ENCODE measurements around the gene PRIM2.
"Not testable (repeated sequence)": the region's sequence is repeated elsewhere in the genome, so short reads cannot be mapped to it uniquely, and the experiment has no call there.

The PRIM2 gene

DNA sequence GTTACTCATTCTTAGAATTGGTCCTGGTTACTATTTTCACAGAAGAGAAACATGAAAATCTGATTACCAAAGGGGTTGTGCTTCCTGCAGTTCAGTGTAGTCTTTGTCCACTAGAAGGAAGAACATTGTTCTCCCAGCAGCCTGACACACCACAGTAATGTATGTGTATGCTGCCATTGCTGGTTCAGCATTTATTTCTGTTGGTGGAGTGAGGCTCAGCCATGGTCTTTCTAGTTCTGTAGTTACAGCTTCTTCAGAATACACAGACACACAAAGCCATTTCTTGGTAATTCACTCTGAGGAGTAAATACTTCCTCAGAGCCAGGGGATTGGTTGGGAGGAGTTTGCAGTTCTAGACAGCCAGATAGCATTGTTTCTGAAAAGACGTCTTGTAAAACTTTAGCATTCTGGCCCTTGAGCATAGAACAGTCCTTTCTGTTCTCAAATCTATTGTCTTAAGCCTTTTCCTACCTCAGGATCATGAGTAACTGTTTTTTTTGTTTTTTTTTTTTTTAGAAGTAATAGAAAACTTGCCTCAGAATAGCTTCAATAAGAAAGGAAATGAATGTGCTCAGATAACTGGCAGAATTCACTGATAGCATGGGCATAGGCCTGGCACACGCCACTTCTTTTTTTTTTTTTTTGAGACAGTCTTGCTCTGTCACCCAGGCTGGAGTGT lies 128.5 kb downstream of the PRIM2 start:
- DNase-seq (ENCODE audit: low read depth), result not testable (repeated sequence)

DNA sequence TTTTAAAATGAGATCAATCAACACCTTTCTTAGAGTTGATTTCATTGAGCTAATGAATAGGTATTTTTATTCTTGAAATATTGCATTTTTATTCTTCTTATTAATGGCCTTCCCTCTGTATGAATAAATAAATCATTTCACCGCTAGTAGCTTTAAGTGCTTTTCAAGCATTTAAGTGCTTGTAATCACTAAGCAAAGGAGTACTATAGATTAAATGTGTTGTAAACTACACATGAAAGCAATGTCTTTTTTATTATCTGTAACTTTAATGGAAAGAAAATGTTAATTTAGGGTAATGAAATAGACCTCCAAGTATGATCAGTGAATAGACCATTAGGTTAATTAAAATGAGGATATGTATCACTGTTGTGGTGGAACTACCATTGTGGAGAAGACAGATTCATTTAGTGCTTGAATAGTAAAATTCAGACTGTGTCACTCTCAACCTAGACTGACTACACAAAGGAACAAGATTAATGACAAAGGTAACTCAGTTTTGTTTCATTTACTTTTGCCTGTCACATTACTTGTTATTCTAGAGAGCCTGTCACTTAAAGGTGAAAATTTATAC lies 132.2 kb downstream of the PRIM2 start:
- not testable (repeated sequence) for DNase-seq (ENCODE audit: low read depth)

DNA sequence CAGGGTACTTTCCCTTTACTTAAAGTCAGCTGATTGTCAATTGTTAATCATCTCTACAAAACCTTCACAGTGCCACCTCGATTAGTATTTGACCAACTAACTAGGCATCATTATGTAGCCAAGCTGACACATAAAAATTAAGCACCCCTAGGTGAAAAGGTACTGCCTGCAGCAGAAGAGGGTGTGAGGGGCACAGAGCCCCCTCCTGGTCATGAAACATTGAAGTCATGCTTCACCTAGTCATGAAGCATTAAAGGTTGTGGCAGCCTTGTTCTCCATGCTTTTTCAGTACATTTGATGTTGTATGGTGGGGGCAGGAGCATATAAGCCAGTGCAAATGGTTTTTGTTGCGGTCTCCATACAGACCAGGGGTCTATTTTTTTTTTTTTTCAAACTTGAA lies 142.4 kb downstream of the PRIM2 start:
- not testable (repeated sequence) for DNase-seq (ENCODE audit: low read depth)

DNA sequence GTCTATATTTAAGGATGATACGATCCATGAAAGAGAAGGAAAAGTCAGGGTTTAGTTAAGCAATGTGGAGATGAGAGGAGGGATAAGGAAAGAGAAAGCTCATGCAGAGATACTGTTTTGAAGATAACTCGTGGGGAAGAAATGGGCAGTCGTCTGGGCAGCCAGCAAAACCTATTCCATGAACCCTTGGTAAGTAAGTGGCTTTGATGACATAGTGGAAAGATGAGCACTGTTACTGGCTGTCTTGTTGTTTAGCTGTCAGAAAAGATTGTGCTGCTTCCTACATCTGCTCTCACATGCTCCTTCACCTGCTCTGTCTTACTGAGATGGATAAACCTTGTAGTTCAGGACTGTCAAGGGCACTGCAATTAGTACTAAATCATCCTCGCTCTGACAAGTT lies 143.6 kb downstream of the PRIM2 start:
- DNase-seq (ENCODE audit: low read depth), result not testable (repeated sequence)

DNA sequence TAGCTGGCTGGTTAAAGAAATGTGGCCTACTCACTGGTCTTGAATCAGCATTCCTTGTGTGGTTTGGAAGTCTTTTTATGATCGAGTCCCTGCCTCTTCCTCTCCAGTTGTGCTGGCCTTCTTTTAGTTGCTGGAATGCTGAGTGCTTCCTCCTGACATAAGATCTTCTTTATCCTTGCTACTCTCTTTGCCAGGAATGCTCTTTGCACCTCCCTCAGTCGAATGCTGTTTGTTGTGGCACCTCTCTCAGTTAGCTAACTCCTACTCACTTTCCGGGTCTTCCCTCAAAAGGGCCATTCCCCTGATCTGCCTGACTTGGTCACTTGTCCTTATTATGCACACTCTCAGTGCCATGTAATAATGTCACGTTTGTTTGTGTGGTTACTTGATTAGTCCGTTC lies 146.4 kb downstream of the PRIM2 start:
- not testable (repeated sequence) for DNase-seq (ENCODE audit: low read depth)

DNA sequence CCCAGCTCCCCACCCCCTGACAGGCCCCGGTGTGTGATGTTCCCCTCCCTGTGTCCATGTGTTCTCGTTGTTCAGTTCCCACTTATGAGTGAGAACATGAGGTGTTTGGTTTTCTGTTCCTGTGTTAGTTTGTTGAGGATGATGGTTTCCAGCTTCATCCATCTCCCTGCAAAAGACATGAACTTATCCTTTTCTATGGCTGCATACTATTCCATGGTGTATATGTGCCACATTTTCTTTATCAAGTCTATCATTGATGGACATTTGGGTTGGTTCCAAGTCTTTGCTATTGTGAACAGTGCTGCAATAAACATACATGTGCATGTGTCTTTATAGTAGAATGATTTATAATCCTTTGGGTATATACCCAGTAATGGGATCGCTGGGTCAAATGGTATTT lies 148.5 kb downstream of the PRIM2 start:
- DNase-seq (ENCODE audit: low read depth), result not testable (repeated sequence)

DNA sequence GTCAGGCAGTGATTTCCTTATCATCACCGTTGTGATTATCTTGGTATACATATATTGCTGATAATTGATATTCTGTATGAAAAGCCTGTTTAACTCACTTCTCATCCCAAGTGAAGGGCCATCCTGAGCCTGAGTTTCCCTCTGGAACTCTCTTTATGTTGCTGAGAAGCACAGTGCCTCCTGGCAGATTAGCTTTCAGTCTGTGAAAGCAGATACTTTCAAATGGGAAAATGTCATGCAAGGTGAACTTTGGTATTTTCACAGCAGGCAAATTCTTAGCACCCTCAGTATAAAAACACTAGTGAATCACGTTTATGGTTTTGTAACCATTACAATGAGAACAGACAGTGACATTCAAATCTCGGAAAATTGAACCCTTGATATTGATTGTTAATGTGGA lies 151.6 kb downstream of the PRIM2 start:
- no peak for DNase-seq (ENCODE audit: low read depth)

DNA sequence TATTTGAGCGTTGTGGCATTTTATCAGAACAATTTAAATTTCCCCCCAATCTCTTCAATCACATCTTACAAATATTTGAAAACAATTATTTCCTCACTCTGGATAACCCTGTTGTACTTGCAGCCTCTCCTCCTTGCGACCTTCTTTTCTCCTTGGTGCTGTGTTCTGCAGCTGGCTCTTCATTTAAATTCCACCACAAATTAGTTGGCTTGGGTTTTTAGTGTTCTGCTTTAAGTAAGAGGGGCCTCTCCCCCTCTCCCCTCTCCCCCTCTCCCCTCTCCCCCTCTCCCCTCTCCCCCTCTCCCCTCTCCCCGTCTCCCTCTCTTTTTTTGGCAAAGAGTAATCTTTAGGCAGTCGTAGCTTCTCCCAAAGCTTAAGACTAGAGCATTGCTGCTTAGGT lies 152.7 kb downstream of the PRIM2 start:
- DNase-seq (ENCODE audit: low read depth), result not testable (repeated sequence)

DNA sequence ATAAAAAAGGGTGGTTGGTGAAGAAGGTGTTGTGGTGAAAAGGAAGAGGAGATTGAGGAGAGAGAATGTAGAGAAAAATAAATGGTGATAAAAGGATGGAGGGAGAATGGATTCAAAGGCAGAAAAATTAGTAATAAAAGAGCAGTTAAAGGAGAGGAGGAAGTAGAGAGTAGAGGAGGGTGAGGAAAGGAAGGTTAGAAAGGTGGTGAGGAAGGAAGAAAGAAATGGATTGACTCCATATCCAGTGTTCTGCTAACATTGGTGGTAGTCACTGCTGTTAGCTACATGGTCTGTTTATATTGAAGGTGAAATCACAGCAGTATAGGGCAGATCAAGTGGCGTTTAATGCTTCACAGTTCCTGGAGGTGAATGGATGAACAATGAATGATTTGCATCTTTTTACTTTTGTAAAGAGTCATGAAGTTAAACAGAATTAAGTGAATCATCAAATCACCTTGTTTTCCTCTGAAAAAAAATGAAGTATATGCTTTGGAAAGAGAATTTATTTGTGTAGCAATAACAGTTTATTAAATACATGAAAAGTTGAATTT lies 154.0 kb downstream of the PRIM2 start:
- not testable (repeated sequence) for DNase-seq (ENCODE audit: low read depth)

DNA sequence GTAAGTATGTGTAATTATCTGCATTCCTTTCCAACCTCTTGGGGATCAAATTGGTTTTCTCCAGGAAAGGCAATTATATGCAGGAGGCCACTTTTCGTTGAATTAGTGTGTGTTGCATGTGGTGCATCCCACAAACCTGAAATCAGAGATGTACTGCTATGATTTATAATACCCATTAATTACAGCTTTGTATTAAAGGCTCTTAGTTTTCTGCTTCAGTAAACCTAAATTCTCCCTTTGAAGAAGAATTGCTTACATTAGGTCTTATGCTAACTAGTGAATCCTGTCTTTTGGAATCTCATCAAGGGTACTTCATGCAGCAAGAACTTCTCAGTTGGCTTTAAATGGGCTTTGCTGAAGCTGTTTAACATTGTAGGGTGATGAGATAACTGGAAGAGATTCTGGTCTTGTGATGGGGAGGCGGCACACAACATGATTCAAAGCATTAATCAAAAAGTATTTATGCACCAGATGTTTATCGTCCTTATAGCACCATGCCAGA lies 155.5 kb downstream of the PRIM2 start:
- DNase-seq (ENCODE audit: low read depth), result not testable (repeated sequence)

DNA sequence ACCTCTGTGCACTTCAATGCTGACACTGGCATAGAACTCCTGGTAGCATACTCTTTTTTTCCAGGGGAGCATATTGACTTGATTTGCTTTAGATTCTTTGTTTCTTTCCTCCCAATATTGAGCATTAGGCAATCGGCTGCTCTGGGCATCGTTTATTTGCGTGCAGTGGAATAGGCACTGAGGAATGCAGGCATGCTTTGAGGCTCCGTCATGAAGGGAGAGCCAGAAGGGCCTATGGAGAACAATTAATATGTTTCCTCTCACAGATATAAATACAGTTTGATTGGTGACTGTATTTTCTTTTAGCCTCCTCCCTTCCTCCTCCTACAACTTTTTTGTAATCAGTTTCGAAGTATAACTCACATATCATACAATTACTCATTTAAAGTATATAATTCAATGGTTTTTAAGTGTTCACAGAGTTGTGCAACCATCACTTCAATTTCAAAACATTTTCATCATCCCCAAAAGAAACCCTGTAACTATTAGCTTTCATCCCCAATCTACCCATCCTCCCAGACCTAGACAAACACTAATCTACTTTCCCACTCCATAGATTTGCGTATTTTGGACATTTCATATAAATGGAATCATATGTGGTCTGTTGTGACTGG lies 157.5 kb downstream of the PRIM2 start:
- not testable (repeated sequence) for DNase-seq (ENCODE audit: low read depth)

DNA sequence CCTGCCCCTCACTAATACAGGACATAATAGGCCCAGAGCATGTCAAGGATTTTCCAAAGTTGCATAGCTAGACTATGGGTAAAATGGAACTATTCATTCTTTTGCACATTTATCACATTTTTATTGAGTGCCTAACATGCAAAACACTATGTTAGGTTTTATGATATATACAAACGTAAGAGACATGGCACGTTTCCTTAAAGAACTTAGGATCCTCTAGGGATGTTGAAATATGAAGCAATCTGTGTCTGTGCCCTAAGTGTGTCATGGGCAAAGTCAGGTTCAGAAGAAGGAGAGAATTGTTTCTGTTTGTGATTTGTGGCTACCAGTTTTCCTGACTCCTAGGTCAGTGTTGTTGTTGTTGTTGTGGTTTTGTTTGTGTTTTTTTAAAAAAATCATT lies 158.2 kb downstream of the PRIM2 start:
- DNase-seq (ENCODE audit: low read depth), result not testable (repeated sequence)

DNA sequence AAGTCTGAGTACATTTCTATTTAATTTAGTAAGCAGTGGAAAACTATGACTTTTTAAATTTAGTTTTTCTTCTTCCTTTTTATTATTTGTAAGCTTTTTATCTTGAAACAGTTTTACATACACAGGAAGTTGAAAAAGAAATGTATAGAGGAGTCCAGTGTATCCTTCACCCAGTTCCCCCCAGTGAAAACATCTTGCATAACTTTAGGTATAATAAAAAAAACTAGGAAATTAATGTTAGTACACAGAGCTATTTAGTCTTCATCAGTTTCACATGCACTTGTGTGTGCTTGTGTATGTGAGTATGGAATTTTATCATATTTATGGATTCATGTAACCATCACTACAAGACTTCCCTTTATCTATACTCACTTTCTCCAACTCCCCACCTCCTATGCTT lies 162.8 kb downstream of the PRIM2 start:
- DNase-seq (ENCODE audit: low read depth), result not testable (repeated sequence)

DNA sequence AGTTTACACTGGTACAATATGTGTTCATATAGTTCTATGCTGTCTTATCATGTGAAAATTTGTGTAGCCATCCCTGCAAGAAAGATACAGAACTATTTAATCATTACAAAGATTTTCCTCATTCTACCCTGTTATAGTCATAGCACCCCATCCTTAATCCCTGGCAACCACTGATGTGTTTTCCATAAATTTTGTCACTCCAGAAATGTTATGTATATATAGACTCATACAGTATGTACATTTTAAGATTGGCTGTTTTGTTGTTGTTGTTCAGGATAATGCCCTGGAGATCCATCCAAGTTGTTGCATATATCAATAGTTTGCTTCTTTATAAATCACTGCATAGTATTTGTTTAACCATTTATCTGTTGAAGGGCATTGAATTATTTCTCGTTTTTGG lies 163.7 kb downstream of the PRIM2 start:
- DNase-seq (ENCODE audit: low read depth), result not testable (repeated sequence)

DNA sequence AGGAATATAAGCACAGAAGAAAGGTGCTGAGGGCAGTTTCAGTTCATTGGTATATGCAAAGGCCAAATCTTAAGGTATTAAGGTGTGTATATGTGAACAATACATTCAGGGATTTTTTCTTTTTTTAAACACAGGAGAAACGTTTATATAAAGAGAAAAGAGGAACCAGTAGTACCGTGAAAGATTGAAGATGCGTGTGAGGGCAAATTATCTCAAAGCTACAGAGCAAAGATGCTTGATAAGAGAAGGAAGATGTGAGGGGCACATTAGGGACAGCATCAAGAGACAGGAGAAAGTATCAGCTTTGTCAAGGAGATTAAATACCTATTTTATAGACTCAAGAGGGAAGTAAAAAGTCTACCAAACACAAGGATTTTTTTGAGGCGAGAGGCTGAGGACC lies 165.0 kb downstream of the PRIM2 start:
- not testable (repeated sequence) for DNase-seq (ENCODE audit: low read depth)

DNA sequence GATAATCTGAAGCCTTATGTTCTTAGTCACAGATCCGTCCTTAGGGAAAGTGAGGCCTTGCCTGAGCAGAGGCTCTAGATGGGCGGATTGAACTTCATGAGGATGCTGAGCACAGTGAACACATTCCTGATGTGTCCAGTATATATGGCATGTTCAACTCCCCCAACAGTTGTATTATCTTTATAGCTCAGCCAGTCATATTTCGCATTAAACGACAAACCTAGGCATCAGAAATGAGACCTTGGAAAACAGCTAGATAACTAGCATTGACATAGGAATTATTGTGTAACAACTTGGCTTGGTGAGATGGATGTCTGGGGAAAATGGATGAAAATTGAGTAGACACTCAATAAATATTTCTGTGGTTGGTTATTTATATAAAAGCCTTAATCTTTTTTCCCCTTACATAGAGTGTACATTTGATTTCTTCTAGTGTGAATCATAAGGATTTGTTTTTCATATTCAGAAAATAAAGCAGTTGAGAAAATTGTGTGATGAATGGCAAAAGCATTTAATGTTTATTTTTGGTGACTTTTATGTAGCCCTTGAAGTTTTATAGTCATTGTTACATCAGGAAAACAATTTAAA lies 169.2 kb downstream of the PRIM2 start:
- not testable (repeated sequence) for DNase-seq (ENCODE audit: low read depth)

DNA sequence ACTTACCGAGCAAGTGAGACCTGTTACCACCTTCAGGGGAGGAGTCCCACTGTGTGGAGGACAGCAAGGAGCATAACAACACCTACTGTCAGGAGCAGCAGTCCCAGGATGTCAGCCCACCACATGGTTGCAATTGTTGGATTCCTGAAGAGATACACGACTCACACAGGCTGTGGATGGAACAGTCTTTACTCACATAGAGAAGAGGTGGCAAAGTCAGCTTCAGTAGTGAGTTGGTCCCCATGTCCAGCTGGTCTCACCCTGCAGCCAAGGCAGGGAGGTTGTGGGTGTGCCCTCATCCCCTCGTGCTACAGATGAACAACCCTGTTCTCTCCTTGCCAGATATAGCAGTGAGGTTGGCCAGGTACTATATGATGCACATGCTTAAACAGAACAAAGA lies 171.1 kb downstream of the PRIM2 start:
- not testable (repeated sequence) for DNase-seq (ENCODE audit: low read depth)

DNA sequence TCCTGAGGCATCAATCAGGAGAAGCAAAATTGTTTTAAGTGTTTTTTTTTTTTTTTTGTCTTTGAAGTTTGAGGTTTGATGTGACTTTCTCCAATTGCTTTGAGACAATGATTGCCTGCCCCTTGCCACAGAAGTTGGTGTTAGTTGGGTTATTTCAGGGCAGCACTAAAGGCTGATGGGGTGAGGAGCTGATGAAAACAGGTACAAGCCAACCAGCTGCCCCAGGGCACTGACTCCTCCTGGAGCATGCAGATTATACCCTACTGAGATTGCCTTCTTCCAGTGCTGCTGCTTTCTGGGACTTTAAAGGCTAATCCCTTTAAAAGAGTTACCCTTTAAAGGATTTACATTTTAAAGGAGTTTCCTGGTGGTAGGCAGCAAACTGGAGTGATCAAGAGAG lies 172.5 kb downstream of the PRIM2 start:
- DNase-seq (ENCODE audit: low read depth), result not testable (repeated sequence)

DNA sequence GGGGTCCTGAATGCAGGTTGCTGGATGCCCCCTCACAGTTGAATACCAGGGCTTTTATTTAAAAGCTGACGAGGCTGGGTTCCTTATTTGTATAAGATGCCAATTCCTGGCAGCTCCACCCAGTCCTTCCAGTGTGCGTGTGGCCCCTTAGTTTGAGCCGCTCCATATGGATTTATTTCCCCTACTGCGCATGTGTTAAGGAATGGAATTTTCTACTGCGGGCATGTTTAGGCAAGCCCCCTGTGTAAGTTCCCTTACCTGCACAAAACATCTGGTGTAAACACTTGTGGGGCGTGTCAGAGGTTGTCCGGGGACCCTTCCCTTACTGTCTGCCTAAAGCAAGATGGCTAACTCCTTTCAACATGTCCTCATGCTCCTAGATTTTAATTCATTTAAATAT lies 174.4 kb downstream of the PRIM2 start:
- not testable (repeated sequence) for DNase-seq (ENCODE audit: low read depth)

DNA sequence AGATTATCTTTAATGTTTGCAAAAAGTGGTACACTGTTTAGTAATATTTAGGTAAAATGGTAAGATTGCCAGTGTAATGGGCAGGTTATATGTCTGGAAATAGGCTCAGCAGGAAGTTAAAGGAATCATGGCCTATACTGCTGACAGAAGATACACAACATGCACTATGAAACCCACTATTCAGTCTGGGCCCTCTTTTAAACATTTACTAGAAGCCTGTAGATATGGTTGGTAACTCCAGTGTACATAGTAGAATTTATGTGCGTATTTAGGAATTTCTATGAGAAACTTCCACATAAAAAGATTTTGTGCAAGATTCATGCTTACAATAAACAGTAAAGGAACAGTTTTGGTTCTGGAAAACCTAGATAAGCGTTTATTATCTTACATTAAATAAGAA lies 178.8 kb downstream of the PRIM2 start:
- DNase-seq (ENCODE audit: low read depth), result not testable (repeated sequence)

DNA sequence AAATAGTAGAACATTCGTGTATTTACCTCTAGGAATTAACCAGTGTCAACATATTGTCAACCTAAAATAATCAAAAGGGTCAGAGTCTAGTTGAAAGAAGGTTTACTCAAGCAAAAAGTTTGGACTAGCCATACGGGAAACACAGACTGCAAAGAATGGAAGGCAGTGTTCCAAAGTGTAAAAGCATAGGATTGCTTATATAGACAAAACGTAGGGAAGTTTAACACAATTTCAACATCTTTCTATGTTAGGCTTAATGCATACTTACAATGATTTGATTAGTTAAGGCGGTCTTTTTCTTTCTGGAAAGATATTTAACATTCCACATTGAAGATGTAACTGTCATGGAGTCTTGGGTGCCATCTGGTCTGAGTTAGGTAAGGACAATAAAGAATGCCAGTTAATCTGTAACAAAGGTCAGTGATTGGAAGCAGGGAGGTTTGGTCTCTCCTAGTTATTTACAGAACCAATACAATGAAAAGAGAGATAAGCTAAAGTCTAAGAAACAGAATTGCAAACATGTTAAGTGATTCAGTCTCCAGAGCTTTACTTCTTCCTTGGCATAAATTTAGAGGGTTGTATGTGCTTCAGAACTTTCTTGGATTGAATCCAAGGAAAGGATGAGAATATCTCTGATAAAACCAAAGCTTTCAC lies 183.1 kb downstream of the PRIM2 start:
- DNase-seq (ENCODE audit: low read depth), result not testable (repeated sequence)

DNA sequence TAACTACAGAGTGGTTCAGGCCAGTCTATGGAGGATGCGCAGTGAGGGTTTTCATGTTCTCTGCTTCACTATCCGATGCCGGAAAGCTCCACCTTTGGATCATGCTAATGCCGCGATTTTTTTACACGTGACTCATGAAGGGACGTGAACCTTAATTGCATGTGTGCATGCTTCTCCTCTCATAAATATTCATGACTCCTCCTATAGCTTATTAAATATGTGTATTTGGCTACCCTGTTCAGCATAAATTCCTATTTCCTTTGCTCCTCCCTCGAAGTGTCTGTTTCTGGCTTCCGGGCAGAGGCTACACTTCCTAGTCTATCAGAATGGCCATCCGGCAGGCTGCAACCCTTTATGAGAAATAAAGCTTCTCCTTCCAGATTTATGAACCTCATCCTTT lies 185.0 kb downstream of the PRIM2 start:
- DNase-seq (ENCODE audit: low read depth), result not testable (repeated sequence)

All from T-helper 22 cell (primary cell).